Measurements from ENCODE around the gene TUBGCP2.
"Not testable (repeated sequence)": the region's sequence is repeated elsewhere in the genome, so short reads cannot be mapped to it uniquely, and the experiment has no call there.

TUBGCP2 gene

GRCh38 chr10:133242611-133243356 is 65.9 kb downstream of the TUBGCP2 start:
- no peak for DNase-seq

- no peak for DNase-seq
Measured at GRCh38 chr10:133241501-133242205, 67.0 kb downstream of the TUBGCP2 start.

GRCh38 chr10:133239990-133240389 is 68.7 kb downstream of the TUBGCP2 start:
- no peak for DNase-seq

GRCh38 chr10:133238466-133238804 is 70.2 kb downstream of the TUBGCP2 start:
- DNase-seq = no peak

- DNase-seq = no peak
Measured at GRCh38 chr10:133237588-133238465, 70.8 kb downstream of the TUBGCP2 start, which contains the start of gene VENTX. Gene VENTX (plus strand): TSS chr10:133237855. CDS start chr10:133237915, 60 bp downstream.

GRCh38 chr10:133237241-133237587 is 71.5 kb downstream of the TUBGCP2 start:
- DNase-seq = no peak

- DNase-seq = no peak
Measured at GRCh38 chr10:133236401-133237240, 72.1 kb downstream of the TUBGCP2 start.

GRCh38 chr10:133235932-133236331 is 72.7 kb downstream of the TUBGCP2 start:
- no peak for DNase-seq

- no peak for DNase-seq
Measured at GRCh38 chr10:133235265-133235855, 73.3 kb downstream of the TUBGCP2 start.

- not testable (repeated sequence) for DNase-seq
Measured at GRCh38 chr10:133234796-133235195, 73.9 kb downstream of the TUBGCP2 start.

- no peak for DNase-seq
Measured at GRCh38 chr10:133231946-133232574, 76.6 kb downstream of the TUBGCP2 start.

GRCh38 chr10:133231244-133231945 is 77.3 kb downstream of the TUBGCP2 start:
- no peak for DNase-seq

- no peak for DNase-seq
Measured at GRCh38 chr10:133230387-133231195, 78.1 kb downstream of the TUBGCP2 start.

GRCh38 chr10:133230044-133230361 is 78.7 kb downstream of the TUBGCP2 start, which contains the start of gene UTF1:
Gene UTF1 (plus strand): TSS chr10:133230217. CDS start chr10:133230289, 72 bp downstream.
- DNase-seq = no peak

GRCh38 chr10:133229265-133230043 is 79.2 kb downstream of the TUBGCP2 start:
- no peak for DNase-seq

All from NCI-H2029 (cell line).